Endothelial cell of umbilical vein (primary cell): ENCODE data around the gene CHST15. TPM values are rescaled to one million over a fixed set of nuclear protein-coding genes. Genes with fewer than 3 reads are reported as not detected.

Experiments used
- BruUV-seq: library from RNA; stranded (reverse); fragments of 400-500 nt; replicated peaks from 2 replicates; lab custom pipeline; 2021; lab: Mats Ljungman, UMichigan
- CTCF ChIA-PET: fragments of 300-600, 350-600 bp; sonication (Branson Sonifier 250); formaldehyde crosslinking; loops from one replicate; lab custom pipeline; 2021; ENCODE audit warnings: antibody characterized with exemption, inconsistent platforms; lab: Charles Lee
- POLR2A ChIA-PET: fragments of 300-600, 350-600 bp; sonication (Branson Sonifier 250); formaldehyde crosslinking; loops from one replicate; lab custom pipeline; 2021; ENCODE audit warnings: antibody characterized with exemption, inconsistent platforms; lab: Charles Lee
- DNase-seq: peaks from one replicate; pipeline ENCODE4 v3.0.0-alpha.2; 2011; ENCODE audit warnings: low read depth, low spot score
- FAIRE-seq: peaks from 2 replicates; lab custom pipeline; 2011; peaks lifted over from hg19 to GRCh38; lab: Jason Lieb, UNC
- H2AFZ ChIP-seq: 2 replicates; pipeline ENCODE4 v1.6.0; 2012; ENCODE audit warnings: low read depth, low read length, control low read depth, inconsistent platforms
- H3K27ac ChIP-seq: 2 replicates; pipeline ENCODE4 v1.5.1; 2011; ENCODE audit warnings: low read depth, mild to moderate bottlenecking, control low read depth, low read length, moderate library complexity; ENCODE audit not compliant: insufficient read depth
- H3K27me3 ChIP-seq, 2 experiments: 2 replicates each; pipeline versions ENCODE4 v1.6.0 to v1.6.1; 2011; ENCODE audit warnings: low read length in 2 of 2, mixed read lengths in 1 of 2; ENCODE audit not compliant: control insufficient read depth in 2 of 2, insufficient read depth in 2 of 2
- H3K36me3 ChIP-seq, 2 experiments: 2 replicates in 1 of 2; 3 replicates in 1 of 2; pipeline ENCODE4 v1.5.1; 2011; ENCODE audit warnings: low read length in 2 of 2, mild to moderate bottlenecking in 1 of 2, moderate library complexity in 1 of 2; ENCODE audit not compliant: control insufficient read depth in 2 of 2, insufficient read depth in 2 of 2; ENCODE audit errors: extremely low read depth in 1 of 2
- H3K4me1 ChIP-seq: 3 replicates; pipeline ENCODE4 v1.5.1; 2011; ENCODE audit warnings: mild to moderate bottlenecking, low read length; ENCODE audit not compliant: control insufficient read depth, insufficient read depth; ENCODE audit errors: extremely low read depth
- H3K4me2 ChIP-seq: 2 replicates; pipeline ENCODE4 v1.6.1; 2011; ENCODE audit warnings: low read length, control low read depth, mixed read lengths; ENCODE audit not compliant: insufficient read depth
- H3K4me3 ChIP-seq, 3 experiments: fragments of 200-600 bp in 1 of 3; sonication (generic), shearing (Covaris generic) in 1 of 3; replicated peaks in 1 of 3; 2 replicates each; pipeline ENCODE4 v1.5.1; 2011 to 2016; ENCODE audit warnings: control low read depth in 3 of 3, low read length in 3 of 3, mild to moderate bottlenecking in 2 of 3, inconsistent platforms in 1 of 3, low read depth in 1 of 3, moderate library complexity in 1 of 3; ENCODE audit not compliant: insufficient read depth in 1 of 3
- H3K79me2 ChIP-seq: 2 replicates; pipeline ENCODE4 v1.6.0; 2012; ENCODE audit warnings: low read length, inconsistent platforms; ENCODE audit not compliant: control insufficient read depth, insufficient read depth
- H3K9ac ChIP-seq: replicated peaks from 2 replicates; pipeline ENCODE3; 2011; ENCODE audit warnings: low read length, control low read depth; ENCODE audit not compliant: insufficient read depth; ENCODE audit errors: extremely low read depth
- H3K9me1 ChIP-seq: replicated peaks from 3 replicates; pipeline ENCODE4 v1.6.0; 2011; ENCODE audit warnings: mild to moderate bottlenecking, low read length; ENCODE audit not compliant: control insufficient read depth, insufficient read depth; ENCODE audit errors: extremely low read depth
- H3K9me3 ChIP-seq: replicated peaks from 2 replicates; pipeline ENCODE4 v1.5.1; 2012; ENCODE audit warnings: low read length, inconsistent platforms; ENCODE audit not compliant: control insufficient read depth, insufficient read depth
- H4K20me1 ChIP-seq: replicated peaks from 2 replicates; pipeline ENCODE3; 2011; ENCODE audit warnings: mild to moderate bottlenecking, low read length; ENCODE audit not compliant: control insufficient read depth, insufficient read depth; ENCODE audit errors: extremely low read depth
- EZH2 ChIP-seq: IDR thresholded peaks from 2 replicates; pipeline ENCODE4 v1.6.1; 2012; ENCODE audit warnings: borderline replicate concordance, low read depth, mild to moderate bottlenecking, moderate library complexity, low read length, inconsistent platforms; ENCODE audit not compliant: severe bottlenecking
- FOS ChIP-seq: IDR thresholded peaks from 2 replicates; pipeline ENCODE4 v1.6.1; 2011; ENCODE audit warnings: mild to moderate bottlenecking, low read length, moderate library complexity, borderline replicate concordance; ENCODE audit not compliant: insufficient read depth
- GATA2 ChIP-seq: IDR thresholded peaks from 2 replicates; pipeline ENCODE4 v1.7.0; 2011; ENCODE audit warnings: low read depth, mild to moderate bottlenecking, moderate library complexity, mixed read lengths, low read length; ENCODE audit not compliant: insufficient read length, insufficient read depth
- JUN ChIP-seq: IDR thresholded peaks from 2 replicates; pipeline ENCODE4 v1.6.1; 2011; ENCODE audit warnings: borderline replicate concordance, low read depth; ENCODE audit not compliant: insufficient read length, insufficient read depth
- MYC ChIP-seq: IDR thresholded peaks from one replicate; pipeline ENCODE4 v1.6.1; 2011; ENCODE audit warnings: mild to moderate bottlenecking, low read depth, low read length
- POLR2A ChIP-seq: IDR thresholded peaks from 2 replicates; pipeline ENCODE4 v1.6.1; 2012; ENCODE audit warnings: low read depth, mild to moderate bottlenecking, control low read depth, low read length
- POLR2AphosphoS5 ChIP-seq: IDR thresholded peaks from 2 replicates; pipeline ENCODE4 v1.6.1; 2012; ENCODE audit warnings: low read depth, mild to moderate bottlenecking, control low read depth, low read length, moderate library complexity; ENCODE audit not compliant: insufficient read depth
- dilution Hi-C: fragments of 300-500 bp; cut with MboI; formaldehyde crosslinking; loops from one replicate; pipeline ENCODE4 v1.15.0; 2019; ENCODE audit warnings: low sequenced_read_pairs; ENCODE audit not compliant: extremely low pct_ligation_motif_present
- intact Hi-C: fragments of 100-400 bp; cut with micrococcal nuclease; formaldehyde crosslinking; loops from one replicate; pipeline ENCODE4 v1.10.0; 2022
- polyA plus RNA-seq, 4 experiments: library from polyadenylated mRNA; depleted of rRNA in 3 of 4; stranded (reverse) in 3 of 4; unstranded in 1 of 4; fragments of >200 nt; gene quantifications; 2 replicates each; pipeline versions ENCODE4 v1.2.1 to v1.2.3, GENCODE V29; 2011 to 2012; ENCODE audit warnings: missing spikeins in 1 of 4
- total RNA-seq: library from RNA; stranded (reverse); gene quantifications from 2 replicates; pipeline ENCODE4 v1.2.3, GENCODE V29; 2021
- TF ChIP-seq, protein P1 (sequence below): IDR thresholded peaks from 2 replicates; pipeline ENCODE4 v1.6.1; 2011; ENCODE audit not compliant: insufficient read depth, insufficient read length
- TF ChIP-seq, protein P2 (sequence below), 2 donors: IDR thresholded peaks; 1 replicate in 1 of 2; 2 replicates in 1 of 2; pipeline ENCODE4 v1.5.1; 2011; ENCODE audit warnings: low read length in 2 of 2, mild to moderate bottlenecking in 2 of 2, moderate library complexity in 2 of 2, control low read depth in 1 of 2, inconsistent platforms in 1 of 2, low read depth in 1 of 2; ENCODE audit not compliant: insufficient read depth in 1 of 2; ENCODE audit errors: extremely low read depth in 1 of 2

CHST15 gene
- total and polyA plus RNA-seq, 2 donors (not counting 3 experiments of a cell fraction or from before 2014, with no cell fraction given): 23.1 to 29.2 TPM

DNA sequence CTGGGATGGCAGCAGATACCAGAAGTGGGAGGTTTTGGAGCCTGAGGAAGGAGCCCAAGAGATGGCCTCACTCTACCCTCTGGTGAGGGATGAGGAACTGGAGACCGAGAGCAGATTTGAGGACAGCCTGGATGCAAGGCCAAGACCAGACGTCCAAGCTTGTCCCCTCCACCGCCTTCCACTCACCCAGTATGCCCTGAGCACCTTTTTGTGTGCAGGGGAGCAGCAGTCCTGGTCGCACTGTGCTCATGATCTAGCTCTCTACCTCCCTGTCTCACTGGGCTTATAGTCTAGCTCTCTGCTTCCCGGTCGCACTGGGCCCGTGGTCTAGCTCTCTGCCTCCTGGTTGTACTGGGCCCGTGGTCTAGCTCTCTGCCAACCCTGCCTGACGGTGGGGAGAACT, 33.6 kb upstream of the CHST15 start:
- Histone ChIP-seq H3K9ac (no peak overlapping the region), H3K9me1 (no peaks in the 10 kb centered on the region), H3K4me3 (no peak overlapping the region), H2AFZ (no peak overlapping the region), H3K4me2 (no peak overlapping the region), H4K20me1 (no peaks in the 10 kb centered on the region), H3K27ac (no peak overlapping the region), H3K9me3 (no peaks in the 10 kb centered on the region), H3K4me1 (no peaks in the 10 kb centered on the region), H3K27me3 (peaks cover 0 to 2% of the 10 kb centered on the region in 2 experiments), H3K36me3 (no peaks in the 10 kb centered on the region), H3K79me2 (no peaks in the 10 kb centered on the region)
- no TSS peak for BruUV-seq
- ChIA-PET POLR2A (no interaction called here), CTCF (interaction anchor here (1.7 to 2.8 kb wide), 4 partner anchors 21 to 262 kb away, joined by 3 to 9 read pairs (median 8); no protein-coding TSS in a partner anchor)
- DNase-seq (no peak), FAIRE-seq (no peak)
- TF ChIP-seq POLR2A (no peak), POLR2AphosphoS5 (no peak), EZH2 (no peak), MYC (no peak), JUN (no peak), GATA2 (no peak), FOS (no peak)
- TF ChIP-seq, protein P1, sequence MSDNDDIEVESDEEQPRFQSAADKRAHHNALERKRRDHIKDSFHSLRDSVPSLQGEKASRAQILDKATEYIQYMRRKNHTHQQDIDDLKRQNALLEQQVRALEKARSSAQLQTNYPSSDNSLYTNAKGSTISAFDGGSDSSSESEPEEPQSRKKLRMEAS: no peak
- TF ChIP-seq, protein P2, sequence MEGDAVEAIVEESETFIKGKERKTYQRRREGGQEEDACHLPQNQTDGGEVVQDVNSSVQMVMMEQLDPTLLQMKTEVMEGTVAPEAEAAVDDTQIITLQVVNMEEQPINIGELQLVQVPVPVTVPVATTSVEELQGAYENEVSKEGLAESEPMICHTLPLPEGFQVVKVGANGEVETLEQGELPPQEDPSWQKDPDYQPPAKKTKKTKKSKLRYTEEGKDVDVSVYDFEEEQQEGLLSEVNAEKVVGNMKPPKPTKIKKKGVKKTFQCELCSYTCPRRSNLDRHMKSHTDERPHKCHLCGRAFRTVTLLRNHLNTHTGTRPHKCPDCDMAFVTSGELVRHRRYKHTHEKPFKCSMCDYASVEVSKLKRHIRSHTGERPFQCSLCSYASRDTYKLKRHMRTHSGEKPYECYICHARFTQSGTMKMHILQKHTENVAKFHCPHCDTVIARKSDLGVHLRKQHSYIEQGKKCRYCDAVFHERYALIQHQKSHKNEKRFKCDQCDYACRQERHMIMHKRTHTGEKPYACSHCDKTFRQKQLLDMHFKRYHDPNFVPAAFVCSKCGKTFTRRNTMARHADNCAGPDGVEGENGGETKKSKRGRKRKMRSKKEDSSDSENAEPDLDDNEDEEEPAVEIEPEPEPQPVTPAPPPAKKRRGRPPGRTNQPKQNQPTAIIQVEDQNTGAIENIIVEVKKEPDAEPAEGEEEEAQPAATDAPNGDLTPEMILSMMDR (IDR thresholded peaks at IDR 0.05; ENCODE audit: extremely low read depth in 1 of 2, insufficient read depth in 1 of 2, low read depth in 1 of 2, low read length in 2 of 2): no peak
- dilution Hi-C loops (no loop called here), intact Hi-C loops (loop anchor here (10.0 kb wide), 1 partner anchor 322 kb away; no protein-coding TSS in a partner anchor)
